ENCODE measurements around the gene SNORC.

- no peak for TF ChIP-seq CTCF (IDR thresholded peaks at IDR 0.05)
- TF ChIP-seq EP300 (IDR thresholded peaks at IDR 0.05), result no peak
- no peak for TF ChIP-seq POLR2A (IDR thresholded peaks at IDR 0.05; ENCODE audit: low read depth)
- no peak for TF ChIP-seq POLR2AphosphoS5 (IDR thresholded peaks at IDR 0.05)
These were observed 30.5 kb upstream of the SNORC start for GRCh38 chr2:232839411-232840079.
